NCI-H2107 treated with DMSO at 0.1 percent for 48 hours (cell line): ENCODE measurements around the gene RSPH9.

ENCODE experiments used
- DNase-seq: peaks from one replicate; lab custom pipeline; 2025; ENCODE audit not compliant: unreplicated experiment; lab: John Stamatoyannopoulos, UW

Gene RSPH9

DNA sequence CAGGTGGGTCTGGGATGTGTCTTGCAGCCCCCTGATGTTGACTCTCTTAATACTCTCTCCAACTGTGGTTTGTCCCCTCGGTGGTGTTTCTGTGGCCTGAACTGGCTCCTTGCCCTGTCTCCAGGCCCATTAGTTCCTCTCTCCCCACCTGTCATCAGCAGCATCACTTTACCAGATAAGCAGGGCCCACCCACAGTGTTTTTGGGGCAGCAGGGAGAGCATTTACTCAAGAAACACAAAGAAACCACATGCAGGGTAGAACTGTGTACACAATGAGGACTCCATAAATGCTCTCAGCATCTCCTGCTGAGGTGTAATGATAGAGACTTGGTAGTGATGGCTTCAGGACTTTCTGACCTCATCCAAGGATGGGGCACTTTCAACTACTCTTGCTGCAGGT is 62.9 kb downstream of the RSPH9 start:
- no peak for DNase-seq

DNA sequence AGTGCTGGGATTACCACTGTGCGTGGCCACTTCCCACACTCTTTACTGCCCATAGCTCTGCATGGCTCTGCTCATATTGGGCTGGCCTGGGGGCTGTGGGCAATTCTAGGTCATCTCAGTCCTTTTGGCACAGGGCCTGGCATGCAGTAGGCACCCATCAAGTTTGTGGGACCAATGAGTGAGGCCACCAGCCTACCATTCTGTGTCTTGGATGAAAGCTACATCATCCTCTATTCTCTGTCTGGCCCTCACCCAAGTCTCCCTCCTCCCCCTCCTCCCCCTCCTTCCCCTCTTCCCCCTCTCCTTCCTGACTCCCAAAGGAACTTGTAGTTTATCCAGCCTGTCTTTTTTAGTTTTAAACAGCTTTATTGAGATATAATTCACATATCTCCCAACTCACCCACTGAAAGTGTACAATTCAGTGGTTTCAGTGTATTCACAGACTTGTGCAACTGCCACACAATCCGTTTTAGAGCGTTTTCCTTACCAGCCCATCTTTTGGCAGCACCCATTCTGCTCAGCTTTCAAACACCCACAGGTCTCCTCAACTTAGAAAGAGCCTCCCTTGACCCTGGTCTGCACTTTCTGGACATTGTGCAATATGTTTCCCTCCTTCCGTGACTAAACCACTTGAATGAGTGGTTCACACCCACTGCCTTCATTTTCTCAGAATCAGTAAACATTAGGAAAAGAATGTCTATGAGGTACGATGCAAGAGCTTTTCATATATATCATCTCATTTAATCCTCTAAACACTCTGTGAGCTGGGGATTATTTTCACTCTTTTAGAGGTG is 64.2 kb downstream of the RSPH9 start:
- DNase-seq, result no peak

DNA sequence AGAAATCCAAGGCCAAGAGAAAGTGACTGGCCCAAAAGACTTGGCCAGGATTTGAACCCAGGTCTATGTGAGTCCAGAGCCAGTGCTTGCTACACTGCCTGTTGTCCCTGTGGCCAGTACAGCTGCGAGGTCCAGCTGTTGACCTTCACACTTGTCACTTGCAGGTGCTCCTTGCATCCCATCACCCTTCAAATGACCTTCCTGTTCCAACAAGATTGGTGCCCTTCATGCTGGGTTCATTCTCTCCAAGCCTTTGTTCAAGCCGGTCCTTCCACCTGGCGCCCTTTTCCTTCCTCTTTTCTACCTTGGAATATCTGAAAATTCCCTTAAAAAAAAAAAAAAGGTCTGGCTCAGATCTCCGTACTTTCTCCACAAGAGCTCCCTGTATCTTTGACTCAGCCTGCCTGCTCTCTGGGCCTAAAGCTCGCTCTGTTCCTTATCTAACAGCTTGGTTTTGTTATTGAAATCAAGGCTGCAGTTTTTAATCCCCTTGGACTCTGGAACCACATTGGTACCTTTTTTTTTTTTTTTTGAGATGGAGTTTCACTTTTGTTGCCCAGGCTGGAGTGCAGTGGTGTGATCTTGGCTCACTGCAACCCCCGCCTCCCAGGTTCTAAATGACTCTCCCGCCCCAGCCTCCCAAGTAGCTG is 64.9 kb downstream of the RSPH9 start:
- no peak for DNase-seq

DNA sequence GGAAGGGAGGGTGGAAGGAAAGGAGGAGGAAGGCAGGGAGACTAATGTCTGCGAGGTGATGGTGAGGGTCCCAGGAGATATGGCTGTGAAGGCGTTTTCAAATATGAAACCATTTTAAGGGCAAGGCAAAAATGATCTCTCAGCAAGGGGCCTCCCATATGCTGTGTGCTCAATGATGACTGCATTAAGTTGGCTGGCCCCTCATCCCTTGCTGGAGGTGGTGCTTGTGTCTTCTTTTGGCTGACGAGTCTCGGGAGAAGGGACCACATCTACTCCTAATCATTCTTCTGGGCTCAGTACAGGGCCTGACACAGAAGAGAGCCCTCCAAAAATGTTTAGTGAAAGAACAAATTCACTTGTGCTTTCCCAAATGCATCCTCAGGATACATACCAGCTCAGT is 65.7 kb downstream of the RSPH9 start:
- no peak for DNase-seq

DNA sequence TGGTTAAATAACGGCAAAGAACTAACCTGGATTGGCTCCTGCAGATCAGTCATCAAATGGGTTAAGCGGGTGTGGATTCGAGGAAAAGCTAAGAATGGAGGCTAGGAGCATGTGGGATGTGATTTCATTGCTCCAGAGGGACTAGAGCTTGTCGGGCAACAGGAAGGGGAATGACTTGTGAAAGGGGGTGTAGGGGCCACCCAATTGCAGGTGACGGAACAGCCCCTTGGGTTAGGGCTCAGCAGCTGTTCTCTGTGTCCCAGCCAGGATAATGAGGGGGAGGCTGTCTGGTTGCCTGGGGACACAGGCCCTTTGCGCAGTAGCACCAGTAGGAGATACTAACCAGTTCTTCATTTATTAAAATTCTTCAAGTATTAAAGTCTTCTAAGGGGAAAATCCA is 67.7 kb downstream of the RSPH9 start:
- no peak for DNase-seq

DNA sequence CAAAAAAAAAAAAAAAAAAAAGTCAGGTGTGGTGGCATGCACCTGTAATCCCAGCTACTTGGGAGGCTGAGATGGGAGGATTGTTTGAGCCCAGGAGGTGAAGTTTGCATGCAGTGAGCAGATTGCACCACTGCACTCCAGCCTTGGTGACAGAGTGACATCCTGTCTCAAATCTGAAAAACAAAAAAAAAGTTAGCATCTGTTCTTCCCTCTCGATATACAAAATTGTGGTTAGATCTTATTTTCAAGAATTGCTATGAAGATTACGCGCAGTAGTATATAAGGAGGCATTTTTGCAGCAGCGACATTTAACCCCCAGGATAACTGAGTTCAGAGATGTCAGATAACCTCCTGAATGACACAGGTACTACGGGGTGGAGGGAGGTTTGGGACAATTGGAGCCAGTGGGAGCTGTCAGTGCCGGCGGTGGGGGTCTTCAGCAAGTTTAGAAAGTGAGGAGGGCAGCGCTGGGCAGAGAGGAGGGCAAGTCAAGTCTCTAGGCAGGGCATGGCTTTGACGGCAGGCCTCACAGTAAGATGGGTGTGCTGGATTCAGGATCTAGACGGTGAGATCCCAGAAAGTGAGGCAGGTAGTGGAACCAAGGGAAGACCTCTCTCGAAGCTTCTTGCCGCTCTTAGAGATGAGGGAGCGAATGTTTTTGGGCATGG is 68.9 kb downstream of the RSPH9 start:
- DNase-seq, result no peak

DNA sequence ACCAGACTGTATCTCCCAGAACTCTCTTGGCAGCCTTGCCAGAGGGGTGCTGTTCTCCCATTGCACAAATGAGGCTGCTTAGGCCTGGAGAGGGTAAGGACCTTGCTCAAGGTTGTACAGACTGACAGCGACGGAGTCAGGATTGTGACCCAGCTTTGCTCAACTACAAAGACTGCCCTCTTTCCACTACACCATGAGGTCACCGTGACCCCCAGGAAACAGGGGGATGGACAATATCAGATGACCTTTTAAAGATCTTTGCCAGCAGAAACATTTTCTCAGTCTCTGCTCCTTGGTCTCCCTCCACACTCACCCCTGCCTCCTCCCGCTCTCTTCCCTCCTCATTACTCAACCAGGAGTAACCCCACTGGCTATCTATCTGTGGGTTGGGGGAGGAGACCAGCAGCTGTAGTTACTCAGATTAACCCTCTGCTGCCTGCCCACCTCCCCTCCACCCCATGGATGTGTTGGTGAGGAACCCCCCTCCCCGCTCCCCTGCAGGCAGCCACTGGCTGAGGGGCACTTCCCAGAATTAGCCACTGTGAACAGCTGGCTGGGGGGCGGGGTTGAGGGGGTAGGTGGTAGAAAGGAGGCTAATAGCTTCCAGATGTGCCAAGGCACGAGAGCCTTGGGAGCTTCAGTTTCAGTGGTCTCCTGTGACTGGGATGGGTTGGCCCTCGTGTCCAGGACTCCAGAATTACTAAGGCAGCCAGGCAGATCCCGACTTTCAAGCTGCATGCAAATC is 69.6 kb downstream of the RSPH9 start:
- no peak for DNase-seq

DNA sequence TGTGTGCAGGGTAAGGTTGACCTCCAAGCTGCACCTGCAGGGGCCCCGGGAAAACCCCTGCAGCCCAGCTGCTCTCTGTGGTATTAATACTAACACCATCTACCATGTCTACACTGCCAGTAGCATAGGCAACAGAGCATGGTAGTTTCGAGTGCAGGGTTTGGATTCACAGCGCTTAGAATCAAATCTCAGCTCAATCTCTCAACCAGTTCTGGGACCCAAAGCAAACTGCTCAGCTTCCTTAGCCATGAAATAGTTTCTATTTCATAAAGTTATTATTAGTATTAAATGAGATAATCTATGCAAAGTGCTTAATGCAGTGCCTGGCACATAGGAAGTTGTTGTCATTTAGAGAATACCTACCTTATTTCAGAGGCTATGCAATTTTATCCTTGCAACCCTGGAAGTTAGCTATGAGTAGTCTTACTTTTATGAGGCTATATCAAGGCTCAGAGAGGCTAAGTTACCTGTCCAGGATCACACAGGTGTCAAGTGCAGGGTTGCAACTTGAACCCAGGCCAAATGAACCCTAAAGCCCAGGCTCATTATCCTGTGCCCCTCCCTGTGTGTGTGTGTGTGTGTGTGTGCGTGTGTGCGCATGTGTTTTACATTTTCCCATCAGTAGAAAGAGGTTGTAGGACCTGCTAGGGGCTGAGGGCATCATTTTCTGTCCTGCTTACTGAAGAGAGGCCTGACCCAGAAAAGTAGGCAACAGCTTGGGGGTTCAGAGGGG is 70.4 kb downstream of the RSPH9 start:
- DNase-seq, result no peak

DNA sequence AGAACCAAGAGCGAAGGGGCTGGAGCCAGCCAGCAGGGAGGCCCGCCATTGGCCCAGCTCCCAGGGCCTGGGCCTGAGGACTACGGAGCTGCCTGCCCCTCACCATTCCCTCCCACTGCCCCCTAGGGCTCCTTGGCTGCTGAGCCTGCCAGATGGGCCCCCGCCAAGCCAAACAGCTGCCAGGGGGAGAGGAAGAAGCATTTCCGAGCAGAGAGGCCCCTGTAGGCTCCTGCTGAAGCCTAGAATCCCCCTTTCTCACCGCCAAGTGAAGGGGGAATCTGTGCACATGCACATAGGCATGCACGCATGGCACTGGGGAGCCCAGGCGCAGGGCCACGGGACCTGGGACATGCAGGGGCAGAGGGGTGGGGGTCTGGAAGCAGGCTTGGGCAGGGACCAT is 71.3 kb downstream of the RSPH9 start:
- no peak for DNase-seq

DNA sequence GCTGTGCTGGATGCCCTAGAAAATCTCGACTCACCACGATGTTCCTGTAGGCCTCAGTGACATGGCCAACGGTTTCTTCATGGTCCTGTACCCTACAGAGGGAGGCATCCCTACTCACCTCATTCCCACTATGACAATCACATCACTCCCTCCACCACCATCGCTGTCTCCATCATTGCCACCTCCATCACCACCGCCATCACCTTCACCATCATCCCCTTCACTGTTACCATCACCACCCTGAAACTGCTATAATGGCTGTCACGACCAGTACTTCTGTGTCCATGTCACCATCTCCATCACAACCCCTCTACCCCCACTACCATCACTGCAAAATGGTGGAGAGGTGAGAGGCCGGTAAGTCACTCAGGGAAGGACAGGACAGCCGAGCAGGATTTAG is 72.6 kb downstream of the RSPH9 start:
- DNase-seq, result no peak

DNA sequence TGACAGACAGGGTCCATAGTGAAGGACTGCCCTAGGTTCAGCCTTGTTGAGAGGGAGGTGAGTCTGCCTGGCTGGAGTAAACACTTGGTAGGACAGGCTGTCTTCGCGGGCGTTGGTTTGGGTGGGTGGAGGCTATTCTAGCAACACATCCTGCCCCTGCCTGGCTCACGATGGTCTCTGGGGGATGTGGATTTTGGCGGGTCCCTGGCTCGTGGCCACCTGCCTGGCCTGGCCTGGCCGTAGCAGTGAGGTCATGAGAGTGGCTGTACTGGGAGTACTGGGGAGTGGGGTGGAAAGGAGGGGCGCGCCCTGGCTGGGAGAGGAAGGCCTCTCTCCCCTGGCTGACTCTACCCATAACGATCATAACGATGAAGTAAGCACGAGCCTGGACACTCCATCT is 73.0 kb downstream of the RSPH9 start:
- no peak for DNase-seq

DNA sequence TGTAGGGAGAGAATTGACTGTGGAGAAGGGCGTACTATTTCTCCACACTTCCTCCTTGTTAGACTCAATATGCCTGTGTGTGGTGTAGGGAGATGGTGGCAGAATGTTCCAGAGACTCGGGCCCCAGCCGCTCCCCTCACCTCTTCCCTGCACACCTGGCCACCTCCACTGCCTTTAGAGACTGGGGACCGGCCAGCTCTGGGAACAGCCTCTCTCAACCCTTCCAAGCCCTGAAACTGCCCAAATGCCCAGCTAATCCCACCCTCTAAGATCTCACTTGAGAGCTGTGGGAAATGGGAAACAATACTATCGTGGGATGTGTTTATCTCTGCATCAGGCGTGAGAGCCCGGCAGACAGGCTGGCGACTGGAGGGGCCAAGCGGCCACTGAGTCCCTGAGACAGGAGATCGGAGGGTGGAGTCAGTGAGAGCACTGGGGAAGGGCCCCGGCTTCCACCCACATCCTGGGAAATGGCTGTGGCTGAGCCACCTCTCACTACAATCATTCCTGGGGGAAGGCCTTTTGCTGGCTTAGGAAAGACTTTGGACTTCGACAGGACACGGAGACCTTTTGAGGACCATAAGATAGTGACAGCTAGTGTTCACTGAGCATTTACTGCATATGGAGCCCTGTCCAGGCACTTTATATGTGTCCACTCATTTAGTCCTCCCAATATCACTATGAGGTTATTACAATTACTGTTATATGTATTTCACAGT is 73.7 kb downstream of the RSPH9 start:
- DNase-seq, result no peak

DNA sequence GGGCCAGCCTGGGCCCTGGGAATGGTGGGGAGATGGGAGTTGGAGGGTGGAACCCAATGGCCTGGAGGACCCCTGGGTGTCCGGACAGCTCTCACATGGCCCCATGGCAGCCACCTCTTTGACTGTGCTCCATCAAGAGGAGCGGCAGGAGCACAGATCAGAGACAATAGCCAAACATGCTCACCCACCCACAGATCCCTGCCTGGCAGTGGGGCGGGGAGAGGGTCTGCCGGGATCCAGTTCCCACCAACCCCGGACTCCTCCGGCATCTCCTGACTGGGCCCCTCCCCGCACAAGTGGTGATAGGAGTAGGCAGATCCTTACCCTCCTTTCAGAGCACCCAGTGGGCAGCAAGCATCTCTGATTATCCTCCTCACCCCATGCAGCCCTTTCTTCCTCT is 74.7 kb downstream of the RSPH9 start:
- no peak for DNase-seq

DNA sequence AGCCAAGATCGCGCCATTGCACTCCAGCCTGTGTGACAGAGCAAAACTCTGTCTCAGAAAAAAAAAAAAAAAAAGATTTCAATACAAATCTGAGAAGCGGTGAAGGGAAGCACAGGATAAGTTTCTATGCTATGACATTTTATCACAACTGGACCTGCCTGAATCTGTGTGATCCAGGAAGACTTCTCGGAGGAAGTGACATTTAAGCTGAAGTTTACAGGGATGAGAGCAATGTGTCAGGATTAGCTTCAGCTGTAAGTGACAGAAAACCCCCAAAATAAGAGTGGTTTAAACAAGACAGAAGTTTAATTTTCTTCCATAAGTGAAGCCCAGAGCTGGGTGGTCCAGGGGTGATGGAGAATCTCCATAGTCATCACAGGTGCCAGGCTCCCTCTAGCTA is 76.2 kb downstream of the RSPH9 start:
- no peak for DNase-seq
